ENCODE results near the gene PIM1. TPM values are rescaled to one million over a fixed set of nuclear protein-coding genes. Genes with fewer than 3 reads are reported as not detected.
"Not testable (repeated sequence)": the region's sequence is repeated elsewhere in the genome, so short reads cannot be mapped to it uniquely, and the experiment has no call there.

PIM1 gene
- total RNA-seq, 1 donor from 2014 or later, result 28.9 TPM

DNA sequence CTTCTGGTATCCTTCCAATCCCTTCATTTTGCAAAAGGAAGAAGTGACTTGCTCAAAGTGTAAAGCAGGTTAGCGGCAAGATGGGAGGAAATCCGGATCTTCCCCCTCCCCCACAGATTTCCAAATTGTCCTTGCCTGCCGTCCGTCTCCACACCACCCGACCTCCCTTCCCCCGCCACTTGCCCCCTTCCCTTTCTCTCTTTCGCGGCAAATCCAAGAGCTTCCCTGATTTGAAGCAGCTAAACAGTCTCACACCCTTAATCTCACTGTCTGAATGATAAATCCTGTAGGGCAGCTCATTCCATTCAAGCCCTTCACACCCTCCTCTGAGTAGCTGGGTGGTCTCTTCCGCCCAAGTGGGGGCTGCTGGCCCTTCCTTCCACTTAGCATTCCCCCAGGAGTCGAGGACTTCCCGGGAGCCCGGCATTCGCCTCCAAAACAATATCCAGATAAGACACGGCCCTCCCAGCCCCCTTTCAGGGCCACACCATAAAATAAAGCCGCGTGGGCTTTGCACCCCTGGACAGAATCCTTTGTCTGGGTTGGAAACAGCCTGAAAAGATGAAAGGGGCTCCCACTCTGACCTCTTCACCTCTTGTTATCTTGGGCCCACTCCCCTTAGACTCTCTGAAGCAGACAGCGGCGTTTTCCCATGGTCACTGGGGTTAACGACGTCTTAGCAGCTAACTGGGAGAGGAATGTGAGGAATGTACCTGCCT is 44.0 kb upstream of the PIM1 start:
- Histone ChIP-seq H3K9me3 (replicated peaks) (no peaks in the 10 kb centered on the region), H3K27ac (replicated peaks) (peak overlapping the region; percentile 87), H3K4me3 (no peak overlapping the region), H3K27me3 (ENCODE audit: low read depth) (no peaks in the 10 kb centered on the region), H3K4me1 (peaks cover 45% of the 10 kb centered on the region), H3K36me3 (no peaks in the 10 kb centered on the region)
- intact Hi-C loops (cut with micrococcal nuclease), result no loop called here
- TF ChIP-seq, protein P1, sequence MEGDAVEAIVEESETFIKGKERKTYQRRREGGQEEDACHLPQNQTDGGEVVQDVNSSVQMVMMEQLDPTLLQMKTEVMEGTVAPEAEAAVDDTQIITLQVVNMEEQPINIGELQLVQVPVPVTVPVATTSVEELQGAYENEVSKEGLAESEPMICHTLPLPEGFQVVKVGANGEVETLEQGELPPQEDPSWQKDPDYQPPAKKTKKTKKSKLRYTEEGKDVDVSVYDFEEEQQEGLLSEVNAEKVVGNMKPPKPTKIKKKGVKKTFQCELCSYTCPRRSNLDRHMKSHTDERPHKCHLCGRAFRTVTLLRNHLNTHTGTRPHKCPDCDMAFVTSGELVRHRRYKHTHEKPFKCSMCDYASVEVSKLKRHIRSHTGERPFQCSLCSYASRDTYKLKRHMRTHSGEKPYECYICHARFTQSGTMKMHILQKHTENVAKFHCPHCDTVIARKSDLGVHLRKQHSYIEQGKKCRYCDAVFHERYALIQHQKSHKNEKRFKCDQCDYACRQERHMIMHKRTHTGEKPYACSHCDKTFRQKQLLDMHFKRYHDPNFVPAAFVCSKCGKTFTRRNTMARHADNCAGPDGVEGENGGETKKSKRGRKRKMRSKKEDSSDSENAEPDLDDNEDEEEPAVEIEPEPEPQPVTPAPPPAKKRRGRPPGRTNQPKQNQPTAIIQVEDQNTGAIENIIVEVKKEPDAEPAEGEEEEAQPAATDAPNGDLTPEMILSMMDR (IDR thresholded peaks at IDR 0.05; ENCODE audit: borderline replicate concordance), result no peak
- DNase-seq, result no peak

DNA sequence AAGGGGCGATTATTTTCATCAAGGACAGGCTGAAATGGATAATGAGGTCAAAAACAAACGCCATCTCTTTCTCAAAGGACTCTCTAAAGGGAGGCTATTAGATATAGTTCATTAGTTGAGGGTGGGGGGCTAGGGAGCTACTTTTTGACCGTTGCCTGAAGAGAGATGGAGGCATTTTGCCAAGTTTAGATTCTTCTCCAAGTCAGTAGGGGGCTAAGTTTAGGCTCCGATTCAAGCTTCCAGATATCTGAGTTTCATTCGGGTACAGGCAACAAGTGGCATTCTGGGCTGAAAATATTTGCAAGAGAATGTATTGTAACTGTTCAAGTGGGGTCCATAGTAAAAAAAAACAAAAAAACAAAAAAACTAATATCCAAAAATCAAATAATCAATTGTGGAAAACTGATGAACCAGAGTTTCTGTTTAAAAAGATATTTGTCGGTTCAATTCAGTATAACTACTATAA is 43.4 kb upstream of the PIM1 start:
- Histone ChIP-seq H3K4me1 (peaks cover 48% of the 10 kb centered on the region), H3K27ac (replicated peaks) (peak overlapping the region; percentile 87), H3K4me3 (no peak overlapping the region), H3K36me3 (no peaks in the 10 kb centered on the region), H3K9me3 (replicated peaks) (no peaks in the 10 kb centered on the region), H3K27me3 (ENCODE audit: low read depth) (no peaks in the 10 kb centered on the region)
- TF ChIP-seq, protein P1 (IDR thresholded peaks at IDR 0.05; ENCODE audit: borderline replicate concordance), result no peak
- intact Hi-C loops (cut with micrococcal nuclease), result no loop called here
- no peak for DNase-seq

DNA sequence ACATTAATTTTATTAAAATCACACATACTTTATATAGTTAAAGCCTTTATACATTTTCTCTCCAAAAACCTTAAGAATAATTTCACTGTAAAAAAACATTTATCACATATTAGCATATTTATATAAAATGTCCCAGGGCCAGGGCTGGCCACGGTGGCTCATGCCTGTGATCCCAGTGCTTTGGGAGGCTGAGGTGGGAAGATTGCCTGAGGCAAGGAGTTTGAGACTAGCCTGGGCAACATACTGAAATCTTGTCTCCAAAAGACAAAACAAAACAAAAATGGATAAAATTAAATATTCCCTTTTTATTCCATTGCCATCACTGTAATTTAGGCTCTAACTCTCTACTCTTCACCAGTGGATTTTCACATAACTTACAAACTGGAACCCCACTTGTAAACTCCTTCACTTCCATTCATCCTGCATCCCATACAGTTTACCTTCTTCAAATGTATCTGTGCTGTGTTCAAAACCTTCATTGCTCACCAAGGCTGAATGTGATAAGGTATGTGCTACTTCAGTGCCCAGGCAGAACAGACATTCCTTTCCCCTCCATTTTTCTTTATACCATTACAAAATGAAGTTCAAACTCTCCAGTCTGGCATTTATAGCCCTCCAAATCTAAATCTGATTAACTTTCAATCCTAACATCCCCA is 42.9 kb upstream of the PIM1 start:
- no peak for DNase-seq
- Histone ChIP-seq H3K4me1 (peaks cover 54% of the 10 kb centered on the region), H3K36me3 (no peaks in the 10 kb centered on the region), H3K9me3 (replicated peaks) (no peaks in the 10 kb centered on the region), H3K27ac (replicated peaks) (peak overlapping the region; percentile 87), H3K4me3 (no peak overlapping the region), H3K27me3 (ENCODE audit: low read depth) (no peaks in the 10 kb centered on the region)
- intact Hi-C loops (cut with micrococcal nuclease), result no loop called here
- TF ChIP-seq, protein P1 (IDR thresholded peaks at IDR 0.05; ENCODE audit: borderline replicate concordance), result no peak

DNA sequence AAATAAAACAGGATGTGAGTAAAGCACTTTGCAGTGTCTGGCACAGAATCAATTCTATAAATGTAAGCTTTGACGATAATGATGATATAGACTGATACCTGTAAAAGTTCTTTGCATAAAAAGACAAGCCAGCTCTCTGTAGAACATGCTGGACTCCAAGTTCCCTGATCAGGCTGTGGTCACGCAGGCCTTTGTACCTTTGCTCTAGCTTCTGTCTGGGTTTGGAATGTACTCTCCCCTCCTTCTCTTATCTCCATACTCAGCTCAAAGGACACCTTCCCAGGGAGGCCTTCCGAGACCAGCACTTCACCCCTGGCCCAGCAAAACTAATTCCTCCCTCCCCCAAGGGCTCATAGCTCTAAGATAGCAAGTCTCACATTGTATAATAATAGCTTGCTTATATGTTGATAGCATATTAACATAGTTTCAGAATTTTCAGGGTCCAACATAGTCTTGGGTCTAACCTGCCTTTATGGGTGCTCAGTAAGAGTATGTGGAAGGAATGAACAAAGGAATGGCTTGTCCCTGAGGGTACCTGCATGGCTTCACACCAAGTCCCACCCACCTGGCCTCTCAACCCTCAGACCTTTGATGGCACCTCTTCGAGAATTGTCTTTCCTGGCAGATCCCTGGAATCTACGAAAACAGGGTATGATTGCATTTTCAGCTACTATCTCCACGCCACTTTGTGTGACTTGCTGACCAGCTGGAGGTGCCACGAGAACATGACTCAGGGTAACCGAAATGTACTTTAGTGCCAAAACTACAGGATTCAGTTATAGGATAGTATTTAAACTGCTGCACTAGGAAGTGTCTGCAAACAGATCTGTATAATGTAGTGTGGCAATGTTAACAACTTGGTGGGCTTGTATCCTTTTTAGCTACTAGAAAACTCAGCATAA is 41.7 kb upstream of the PIM1 start:
- Histone ChIP-seq H3K27me3 (ENCODE audit: low read depth) (no peaks in the 10 kb centered on the region), H3K36me3 (no peaks in the 10 kb centered on the region), H3K9me3 (replicated peaks) (no peaks in the 10 kb centered on the region), H3K27ac (replicated peaks) (peak overlapping the region; percentile 87), H3K4me1 (peaks cover 58% of the 10 kb centered on the region), H3K4me3 (no peak overlapping the region)
- intact Hi-C loops (cut with micrococcal nuclease), result no loop called here
- TF ChIP-seq, protein P1 (IDR thresholded peaks at IDR 0.05; ENCODE audit: borderline replicate concordance), result no peak
- peak; percentile 42 for DNase-seq

DNA sequence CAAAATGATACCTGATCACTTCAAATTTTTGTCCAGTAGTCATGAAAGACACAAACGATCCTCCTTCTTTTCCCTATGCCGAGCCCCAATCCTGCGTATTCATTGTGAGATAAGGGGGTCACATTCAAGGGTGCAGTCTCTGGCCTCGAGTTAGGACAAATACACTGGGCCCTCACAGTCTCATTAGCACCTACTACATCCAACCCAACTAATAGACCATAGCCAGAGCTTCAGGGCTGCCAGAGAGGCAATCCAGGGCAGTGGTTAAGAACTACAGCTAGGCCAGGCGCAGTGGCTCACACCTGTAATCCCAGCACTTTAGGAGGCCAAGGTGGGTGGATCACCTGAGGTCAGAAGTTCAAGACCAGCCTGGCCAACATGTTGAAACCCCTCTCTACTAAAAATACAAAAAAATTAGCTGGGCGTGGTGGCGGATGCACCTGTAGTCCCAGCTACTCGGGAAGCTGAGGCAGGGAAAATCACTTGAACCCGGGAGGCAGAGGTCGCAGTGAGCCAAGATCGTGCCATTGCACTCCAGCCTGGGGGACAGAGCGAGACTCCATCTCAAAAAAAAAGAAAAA is 41.0 kb upstream of the PIM1 start:
- H3K36me3 ChIP-seq; H3K27me3 ChIP-seq (ENCODE audit: low read depth); H3K4me3 ChIP-seq; H3K9me3 ChIP-seq (replicated peaks); intact Hi-C loops (cut with micrococcal nuclease); DNase-seq: not testable (repeated sequence)
- Histone ChIP-seq H3K27ac (replicated peaks) (peak overlapping the region; percentile 87), H3K4me1 (peaks cover 58% of the 10 kb centered on the region)
